ENCODE data around the gene CKAP2L.

GRCh38 chr2:112779598-112779997 is 15.2 kb upstream of the CKAP2L start:
- TF ChIP-seq, protein P1, sequence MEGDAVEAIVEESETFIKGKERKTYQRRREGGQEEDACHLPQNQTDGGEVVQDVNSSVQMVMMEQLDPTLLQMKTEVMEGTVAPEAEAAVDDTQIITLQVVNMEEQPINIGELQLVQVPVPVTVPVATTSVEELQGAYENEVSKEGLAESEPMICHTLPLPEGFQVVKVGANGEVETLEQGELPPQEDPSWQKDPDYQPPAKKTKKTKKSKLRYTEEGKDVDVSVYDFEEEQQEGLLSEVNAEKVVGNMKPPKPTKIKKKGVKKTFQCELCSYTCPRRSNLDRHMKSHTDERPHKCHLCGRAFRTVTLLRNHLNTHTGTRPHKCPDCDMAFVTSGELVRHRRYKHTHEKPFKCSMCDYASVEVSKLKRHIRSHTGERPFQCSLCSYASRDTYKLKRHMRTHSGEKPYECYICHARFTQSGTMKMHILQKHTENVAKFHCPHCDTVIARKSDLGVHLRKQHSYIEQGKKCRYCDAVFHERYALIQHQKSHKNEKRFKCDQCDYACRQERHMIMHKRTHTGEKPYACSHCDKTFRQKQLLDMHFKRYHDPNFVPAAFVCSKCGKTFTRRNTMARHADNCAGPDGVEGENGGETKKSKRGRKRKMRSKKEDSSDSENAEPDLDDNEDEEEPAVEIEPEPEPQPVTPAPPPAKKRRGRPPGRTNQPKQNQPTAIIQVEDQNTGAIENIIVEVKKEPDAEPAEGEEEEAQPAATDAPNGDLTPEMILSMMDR (IDR thresholded peaks at IDR 0.05) = no peak
- no peak for TF ChIP-seq POLR2A (IDR thresholded peaks at IDR 0.05)

Measured in heart left ventricle (tissue), 13 donors.